H1 (cell line): ENCODE measurements around the gene CDH15. TPM values are rescaled to one million over a fixed set of nuclear protein-coding genes. Genes with fewer than 3 reads are reported as not detected.

Source experiments
- CTCF ChIA-PET: fragments of 300-600 bp; sonication (Branson Sonifier 250); formaldehyde crosslinking; loops from one replicate; lab custom pipeline; 2021; ENCODE audit not compliant: partially characterized antibody; lab: Charles Lee
- POLR2A ChIA-PET: fragments of 300-600 bp; sonication (Branson Sonifier 250); formaldehyde crosslinking; loops from one replicate; lab custom pipeline; 2021; ENCODE audit warnings: inconsistent platforms; ENCODE audit not compliant: partially characterized antibody; lab: Charles Lee
- DNase-seq, 2 experiments: peaks; one replicate each; pipeline versions ENCODE4 v3.0.0 to v3.0.0-alpha.2; 2010 to 2022; ENCODE audit warnings: low spot score in 2 of 2, low read depth in 1 of 2, mixed read lengths in 1 of 2
- FAIRE-seq: peaks from 2 replicates; lab custom pipeline; 2011; peaks lifted over from hg19 to GRCh38; lab: Jason Lieb, UNC
- H2AFZ ChIP-seq: 2 replicates; pipeline ENCODE4 v1.8.1; 2012; ENCODE audit warnings: low read length, inconsistent platforms
- H2AK5ac ChIP-seq: 2 replicates; pipeline ENCODE4 v1.6.1; 2013; ENCODE audit warnings: low read depth, low read length
- H2BK120ac ChIP-seq: replicated peaks from 2 replicates; pipeline ENCODE3; 2013; ENCODE audit warnings: low read depth, low read length, inconsistent platforms
- H2BK12ac ChIP-seq: 2 replicates; pipeline ENCODE4 v1.6.1; 2013; ENCODE audit warnings: low read depth, low read length
- H2BK15ac ChIP-seq: 2 replicates; pipeline ENCODE4 v1.6.1; 2013; ENCODE audit warnings: low read length
- H2BK20ac ChIP-seq: 2 replicates; pipeline ENCODE4 v1.6.1; 2013; ENCODE audit warnings: low read length
- H2BK5ac ChIP-seq: 2 replicates; pipeline ENCODE4 v1.6.1; 2013; ENCODE audit warnings: low read depth, low read length
- H3K14ac ChIP-seq: 2 replicates; pipeline ENCODE4 v1.6.1; 2013; ENCODE audit warnings: inconsistent platforms; ENCODE audit not compliant: insufficient read length
- H3K18ac ChIP-seq: 2 replicates; pipeline ENCODE4 v1.6.1; 2013; ENCODE audit warnings: low read length; ENCODE audit errors: extremely low read depth
- H3K23ac ChIP-seq: 2 replicates; pipeline ENCODE4 v1.6.1; 2013; ENCODE audit warnings: inconsistent platforms; ENCODE audit not compliant: insufficient read length
- H3K23me2 ChIP-seq: 2 replicates; pipeline ENCODE4 v1.6.1; 2013; ENCODE audit warnings: low read depth, low read length
- H3K27ac ChIP-seq: 2 replicates; pipeline ENCODE4 v1.6.1; 2011; ENCODE audit warnings: low read depth, low read length, inconsistent platforms
- H3K27me3 ChIP-seq, 4 experiments: replicated peaks in 1 of 4; 1 replicate in 1 of 4; 2 replicates in 3 of 4; pipeline versions ENCODE4 v1.6.1 to v1.8.1; 2011 to 2013; ENCODE audit warnings: low read length in 3 of 4, mild to moderate bottlenecking in 3 of 4, inconsistent platforms in 2 of 4, mixed read lengths in 2 of 4, moderate library complexity in 1 of 4; ENCODE audit not compliant: control insufficient read depth in 3 of 4, insufficient read depth in 3 of 4; ENCODE audit errors: extremely low read depth in 1 of 4
- H3K36me3 ChIP-seq, 4 experiments: 2 replicates each; pipeline versions ENCODE4 v1.6.1 to v1.8.1; 2011 to 2013; ENCODE audit warnings: mild to moderate bottlenecking in 4 of 4, low read length in 3 of 4, moderate library complexity in 2 of 4, control low read depth in 1 of 4, inconsistent platforms in 1 of 4; ENCODE audit not compliant: insufficient read depth in 4 of 4, control insufficient read depth in 2 of 4
- H3K4ac ChIP-seq: replicated peaks from 2 replicates; pipeline ENCODE3; 2013; ENCODE audit warnings: low read length, low read depth, mixed read lengths, inconsistent platforms; ENCODE audit not compliant: insufficient read length
- H3K4me1 ChIP-seq, 4 experiments: replicated peaks in 1 of 4; 1 replicate in 1 of 4; 2 replicates in 3 of 4; pipeline versions ENCODE4 v1.6.1 to v1.8.1; 2011 to 2013; ENCODE audit warnings: low read length in 3 of 4, inconsistent platforms in 2 of 4, mixed read lengths in 1 of 4; ENCODE audit not compliant: insufficient read depth in 4 of 4, control insufficient read depth in 3 of 4
- H3K4me2 ChIP-seq, 2 experiments: 2 replicates each; pipeline versions ENCODE4 v1.6.1 to v1.8.1; 2011 to 2013; ENCODE audit warnings: low read depth in 2 of 2, low read length in 2 of 2, control low read depth in 1 of 2, inconsistent platforms in 1 of 2, mild to moderate bottlenecking in 1 of 2; ENCODE audit not compliant: insufficient read depth in 1 of 2
- H3K4me3 ChIP-seq, 4 experiments: fragments of 200-600, 300-600 bp in 1 of 4; sonication (generic), shearing (Covaris generic), sonication (Bioruptor Twin) in 1 of 4; 2 replicates each; pipeline versions ENCODE4 v1.5.1 to v1.8.1; 2011 to 2016; ENCODE audit warnings: low read length in 4 of 4, low read depth in 3 of 4, control low read depth in 2 of 4, inconsistent platforms in 2 of 4, mild to moderate bottlenecking in 2 of 4, mixed read lengths in 1 of 4, moderate library complexity in 1 of 4; ENCODE audit not compliant: insufficient read depth in 2 of 4; ENCODE audit errors: extremely low read depth in 1 of 4
- H3K56ac ChIP-seq: replicated peaks from 2 replicates; pipeline ENCODE3; 2013; ENCODE audit warnings: low read depth, mild to moderate bottlenecking, mixed read lengths, low read length, inconsistent platforms; ENCODE audit not compliant: insufficient read length
- H3K79me1 ChIP-seq: 2 replicates; pipeline ENCODE4 v1.6.1; 2013; ENCODE audit warnings: low read depth, low read length, control low read depth
- H3K79me2 ChIP-seq, 2 experiments: 2 replicates each; pipeline versions ENCODE4 v1.6.1 to v1.8.1; 2012 to 2013; ENCODE audit warnings: low read length in 2 of 2, mild to moderate bottlenecking in 2 of 2, inconsistent platforms in 1 of 2; ENCODE audit not compliant: insufficient read depth in 2 of 2, control insufficient read depth in 1 of 2
- H3K9ac ChIP-seq, 4 experiments: replicated peaks in 1 of 4; 1 replicate in 1 of 4; 2 replicates in 3 of 4; pipeline versions ENCODE4 v1.6.1 to v1.8.1; 2011 to 2013; ENCODE audit warnings: low read depth in 3 of 4, low read length in 3 of 4, control low read depth in 2 of 4, mild to moderate bottlenecking in 2 of 4, moderate library complexity in 2 of 4, inconsistent platforms in 1 of 4; ENCODE audit errors: extremely low read depth in 1 of 4
- H3K9me3 ChIP-seq, 2 experiments: 2 replicates each; pipeline versions ENCODE4 v1.6.1 to v1.8.1; 2012 to 2013; ENCODE audit warnings: mild to moderate bottlenecking in 2 of 2, moderate library complexity in 2 of 2, control low read depth in 1 of 2, inconsistent platforms in 1 of 2, low read depth in 1 of 2, low read length in 1 of 2, mixed read lengths in 1 of 2; ENCODE audit not compliant: insufficient read depth in 2 of 2
- H4K20me1 ChIP-seq, 2 experiments: replicated peaks in 1 of 2; 2 replicates each; pipeline versions ENCODE3 to v1.8.1; 2011 to 2013; ENCODE audit warnings: inconsistent platforms in 2 of 2, low read length in 2 of 2, mild to moderate bottlenecking in 1 of 2; ENCODE audit not compliant: insufficient read depth in 2 of 2, control insufficient read depth in 1 of 2
- H4K5ac ChIP-seq: 2 replicates; pipeline ENCODE4 v1.6.1; 2013; ENCODE audit warnings: low read length, low read depth, mixed read lengths, inconsistent platforms; ENCODE audit not compliant: insufficient read length
- H4K8ac ChIP-seq: 2 replicates; pipeline ENCODE4 v1.8.0; 2013; ENCODE audit warnings: mild to moderate bottlenecking, moderate library complexity, low read length, inconsistent platforms; ENCODE audit not compliant: insufficient read depth; ENCODE audit errors: extremely low read depth
- H4K91ac ChIP-seq: replicated peaks from 2 replicates; pipeline ENCODE3; 2013; ENCODE audit warnings: low read length, mixed read lengths, inconsistent platforms; ENCODE audit not compliant: insufficient read length
- BRCA1 ChIP-seq: IDR thresholded peaks from 2 replicates; pipeline ENCODE4 v1.6.1; 2012; ENCODE audit warnings: low read depth, low read length, improper control_type of control experiment
- HDAC2 ChIP-seq, 2 experiments: fragments of 300-600 bp in 1 of 2; sonication (generic) in 1 of 2; IDR thresholded peaks; 2 replicates each; pipeline ENCODE4 v1.6.1; 2011 to 2012; ENCODE audit warnings: low read depth in 2 of 2, low read length in 2 of 2, mild to moderate bottlenecking in 2 of 2, moderate library complexity in 2 of 2, borderline replicate concordance in 1 of 2, inconsistent platforms in 1 of 2
- KDM1A ChIP-seq: fragments of 200-600, 300-600 bp; sonication (generic); IDR thresholded peaks from 2 replicates; pipeline ENCODE4 v1.7.1; 2016; ENCODE audit warnings: mild to moderate bottlenecking, low read length, borderline replicate concordance
- RFX5 ChIP-seq: IDR thresholded peaks from 2 replicates; pipeline ENCODE4 v1.6.1; 2011; ENCODE audit warnings: low read depth, low read length, improper control_type of control experiment, borderline replicate concordance
- RXRA ChIP-seq: IDR thresholded peaks from 2 replicates; pipeline ENCODE4 v1.6.1; 2011; ENCODE audit warnings: low read depth, mild to moderate bottlenecking, low read length, moderate library complexity; ENCODE audit not compliant: insufficient read depth
- SIRT6 ChIP-seq: IDR thresholded peaks from one replicate; pipeline ENCODE4 v1.7.1; 2012; ENCODE audit warnings: low read length, inconsistent platforms
- SRF ChIP-seq: IDR thresholded peaks from 2 replicates; pipeline ENCODE4 v1.6.1; 2011; ENCODE audit warnings: mild to moderate bottlenecking, low read depth, low read length, moderate library complexity
- TBP ChIP-seq: IDR thresholded peaks from 2 replicates; pipeline ENCODE4 v1.6.1; 2011; ENCODE audit warnings: low read depth, low read length, improper control_type of control experiment
- YY1 ChIP-seq: IDR thresholded peaks from 2 replicates; pipeline ENCODE4 v1.6.1; 2011; ENCODE audit warnings: low read depth, mild to moderate bottlenecking, low read length
- WGBS, 2 experiments: shearing (Covaris generic) in 1 of 2; methylation state at CpG; one replicate each; pipeline versions ENCODE4 v1.1.6 to v1.1.7; 2013 to 2015; ENCODE audit warnings: low lambda C conversion rate in 2 of 2, mixed read lengths in 2 of 2, inconsistent platforms in 1 of 2, low coverage in 1 of 2, missing lambda C conversion rate in 1 of 2; ENCODE audit not compliant: insufficient replicate concordance in 2 of 2, insufficient coverage in 1 of 2, insufficient read length in 1 of 2; ENCODE audit errors: extremely low coverage in 1 of 2, missing lambda C conversion rate in 1 of 2; 5-methylcytosine and 5-hydroxymethylcytosine counted together
- polyA plus RNA-seq, 7 experiments: library from polyadenylated mRNA; depleted of rRNA in 3 of 7; stranded (reverse) in 5 of 7; unstranded in 2 of 7; fragments of >200 nt in 5 of 7; fragments of 200-250 nt in 2 of 7; gene quantifications; 1 replicate in 5 of 7; 2 replicates in 1 of 7; 4 replicates in 1 of 7; pipeline versions ENCODE4 v1.2.1 to v1.2.3, GENCODE V29; 2011 to 2013; ENCODE audit warnings: missing spikeins in 2 of 7, mixed read lengths in 2 of 7
- total RNA-seq: library from RNA; stranded (reverse); fragmentation: NEBNext Ultra II Directional; extraction: Animal tissue kit (Norgen Biotek cat#: 25700); gene quantifications from 2 replicates; pipeline ENCODE4 v1.2.1, GENCODE V29; 2021

The CDH15 gene
- total and polyA plus RNA-seq, 2 of the 8 experiments (the other 6 are each of a cell fraction or from before 2014, with no cell fraction given) = 0.50 to 0.82 TPM

DNA sequence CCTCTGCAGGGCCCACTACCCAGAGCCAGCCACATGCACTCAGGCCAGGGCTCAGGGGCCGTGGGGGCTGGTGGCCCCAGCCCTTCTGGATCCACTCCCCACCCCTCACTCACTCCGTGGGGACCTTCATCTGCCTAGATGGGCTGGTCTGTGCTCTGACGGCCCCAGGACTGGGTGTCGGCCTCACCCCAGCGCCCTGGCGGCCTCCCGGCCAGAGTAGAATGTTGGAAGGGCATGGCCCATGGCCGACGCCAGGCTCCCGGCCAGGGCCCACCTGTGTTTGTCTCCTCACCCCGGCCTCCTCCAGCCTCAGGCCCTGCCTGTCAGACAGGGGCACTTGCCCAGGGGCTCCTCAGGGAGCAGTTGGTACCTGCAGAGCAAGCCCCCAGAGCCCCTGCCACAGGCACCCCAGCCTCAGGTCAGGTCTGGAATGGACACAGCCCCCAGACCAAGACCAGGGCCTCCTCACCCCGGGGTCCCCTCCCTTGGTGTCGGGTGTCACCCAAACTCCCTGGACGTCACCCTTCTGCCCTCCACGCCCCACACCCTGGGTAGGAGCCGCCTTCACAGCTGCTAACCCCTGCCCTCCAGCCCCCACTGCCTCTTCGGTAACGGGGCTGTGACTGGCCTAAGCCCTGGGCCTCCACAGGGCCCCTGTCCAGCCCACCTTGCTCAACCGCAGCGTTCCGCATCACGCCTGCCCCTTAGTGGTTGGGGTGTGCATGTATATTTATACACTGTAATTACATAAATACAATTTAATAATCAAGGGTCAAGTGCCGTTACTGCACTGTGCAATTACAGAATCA, 3.0 kb upstream of the CDH15 start:
- H2BK120ac ChIP-seq = no peak overlapping the region
- no peaks in the 10 kb centered on the region for H3K79me2 ChIP-seq
- no peak overlapping the region for H2BK15ac ChIP-seq
- peaks cover 0 to 7% (median 4%) of the 10 kb centered on the region in 4 experiments; a peak in 4 of 7 replicates for H3K27me3 ChIP-seq
- H3K23me2 ChIP-seq = peaks cover 5% of the 10 kb centered on the region
- FAIRE-seq = no peak
- WGBS, 2 experiments = 81% methylated on average over 18 of the region's 23 CpGs; no CpG with 5 or more reads in 1 of the 2 experiments
- H3K79me1 ChIP-seq = no peaks in the 10 kb centered on the region
- H2BK20ac ChIP-seq = no peak overlapping the region
- no peak overlapping the region for H3K56ac ChIP-seq
- H3K27ac ChIP-seq = no peak overlapping the region
- no peak overlapping the region for H3K18ac ChIP-seq
- no peak overlapping the region for H2AK5ac ChIP-seq
- no peak overlapping the region; the same call in 1 of the 2 replicates for H4K8ac ChIP-seq
- TF ChIP-seq BRCA1 (no peak), YY1 (no peak), HDAC2 (IDR thresholded peaks at IDR 0.05; ENCODE audit: borderline replicate concordance in 1 of 2, low read depth in 2 of 2, low read length in 2 of 2) (no peak), RXRA (no peak), TBP (no peak), SRF (no peak), KDM1A (no peak), RFX5 (no peak), SIRT6 (no peak)
- TF ChIP-seq, all 59 proteins: peak for 0
- H3K4me3 ChIP-seq = no peak overlapping the region
- H2BK5ac ChIP-seq = no peak overlapping the region
- H3K23ac ChIP-seq = no peak overlapping the region
- H3K14ac ChIP-seq = no peak overlapping the region
- no peak overlapping the region for H2BK12ac ChIP-seq
- no peak overlapping the region for H4K91ac ChIP-seq
- no peak overlapping the region for H3K4ac ChIP-seq
- no peak overlapping the region for H4K5ac ChIP-seq
- H3K4me1 ChIP-seq = peaks cover 0 to 25% (median 18%) of the 10 kb centered on the region in 4 experiments; a peak in 6 of 7 replicates
- H3K36me3 ChIP-seq = no peaks in the 10 kb centered on the region
- POLR2A ChIA-PET = interaction anchor here (1.4 to 1.8 kb wide), 2 partner anchors 14 to 305 kb away, joined by 3 to 7 read pairs; no protein-coding TSS in a partner anchor
- no peak overlapping the region for H3K4me2 ChIP-seq
- CTCF ChIA-PET = interaction anchor here (0.6 to 2.2 kb wide), 17 partner anchors 12 to 508 kb away, joined by 3 to 13 read pairs (median 5); partner anchors contain the start of gene APRT
- no peaks in the 10 kb centered on the region for H3K9me3 ChIP-seq
- H2AFZ ChIP-seq = no peak overlapping the region
- no peak for DNase-seq
- H4K20me1 ChIP-seq = peaks cover 0 to 3% of the 10 kb centered on the region in 2 experiments
- no peak overlapping the region for H3K9ac ChIP-seq
